ENCODE data around the gene INSL3. TPM values are rescaled to one million over a fixed set of nuclear protein-coding genes. Genes with fewer than 3 reads are reported as not detected.
A peak's percentile ranks its signal among the peaks of the same experiment; 100 is the strongest.

The INSL3 gene
- total RNA-seq, 2 donors from 2014 or later, result not detected

GRCh38 chr19:17843292-17843827 is 22.0 kb upstream of the INSL3 start:
- Histone ChIP-seq H3K9me3 (no peaks in the 10 kb centered on the region), H3K27me3 (replicated peaks; ENCODE audit: insufficient read depth) (no peaks in the 10 kb centered on the region), H3K27ac (no peak overlapping the region), H3K4me1 (ENCODE audit: control insufficient read depth in 1 of 2, low read depth in 2 of 2) (peaks cover 0 to 12% of the 10 kb centered on the region in 2 donors), H3K4me3 (no peak overlapping the region), H3K36me3 (no peaks in the 10 kb centered on the region)
- DNase-seq (ENCODE audit: low spot score), result no peak
- no peak for ATAC-seq (ENCODE audit: insufficient number of reproducible peaks, low FRiP score, low read depth)
- TF ChIP-seq, protein P1, sequence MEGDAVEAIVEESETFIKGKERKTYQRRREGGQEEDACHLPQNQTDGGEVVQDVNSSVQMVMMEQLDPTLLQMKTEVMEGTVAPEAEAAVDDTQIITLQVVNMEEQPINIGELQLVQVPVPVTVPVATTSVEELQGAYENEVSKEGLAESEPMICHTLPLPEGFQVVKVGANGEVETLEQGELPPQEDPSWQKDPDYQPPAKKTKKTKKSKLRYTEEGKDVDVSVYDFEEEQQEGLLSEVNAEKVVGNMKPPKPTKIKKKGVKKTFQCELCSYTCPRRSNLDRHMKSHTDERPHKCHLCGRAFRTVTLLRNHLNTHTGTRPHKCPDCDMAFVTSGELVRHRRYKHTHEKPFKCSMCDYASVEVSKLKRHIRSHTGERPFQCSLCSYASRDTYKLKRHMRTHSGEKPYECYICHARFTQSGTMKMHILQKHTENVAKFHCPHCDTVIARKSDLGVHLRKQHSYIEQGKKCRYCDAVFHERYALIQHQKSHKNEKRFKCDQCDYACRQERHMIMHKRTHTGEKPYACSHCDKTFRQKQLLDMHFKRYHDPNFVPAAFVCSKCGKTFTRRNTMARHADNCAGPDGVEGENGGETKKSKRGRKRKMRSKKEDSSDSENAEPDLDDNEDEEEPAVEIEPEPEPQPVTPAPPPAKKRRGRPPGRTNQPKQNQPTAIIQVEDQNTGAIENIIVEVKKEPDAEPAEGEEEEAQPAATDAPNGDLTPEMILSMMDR (IDR thresholded peaks at IDR 0.05), result no peak

- Histone ChIP-seq H3K27me3 (replicated peaks; ENCODE audit: insufficient read depth) (no peaks in the 10 kb centered on the region), H3K27ac (no peak overlapping the region), H3K4me3 (peak overlapping the region; percentile 63), H3K36me3 (no peaks in the 10 kb centered on the region), H3K9me3 (no peaks in the 10 kb centered on the region), H3K4me1 (ENCODE audit: control insufficient read depth in 1 of 2, low read depth in 2 of 2) (peaks cover 0 to 12% of the 10 kb centered on the region in 2 donors)
- ATAC-seq (ENCODE audit: insufficient number of reproducible peaks, low FRiP score, low read depth) (no peak), DNase-seq (ENCODE audit: low spot score) (no peak)
- TF ChIP-seq, protein P1 (IDR thresholded peaks at IDR 0.05), result no peak
These were observed 21.5 kb upstream of the INSL3 start for GRCh38 chr19:17842663-17843291.

GRCh38 chr19:17841810-17842662 is 20.7 kb upstream of the INSL3 start:
- H3K36me3 ChIP-seq, result no peaks in the 10 kb centered on the region
- no peaks in the 10 kb centered on the region for H3K9me3 ChIP-seq
- H3K27me3 ChIP-seq (replicated peaks; ENCODE audit: insufficient read depth), result no peaks in the 10 kb centered on the region
- no peak for DNase-seq (ENCODE audit: low spot score)
- H3K27ac ChIP-seq, result no peak overlapping the region
- peak overlapping the region; percentile 63 for H3K4me3 ChIP-seq
- peak; percentile 26 for ATAC-seq (ENCODE audit: insufficient number of reproducible peaks, low FRiP score, low read depth)
- H3K4me1 ChIP-seq (ENCODE audit: control insufficient read depth in 1 of 2, low read depth in 2 of 2), result peaks cover 0 to 12% of the 10 kb centered on the region in 2 donors
- TF ChIP-seq, protein P1 (IDR thresholded peaks at IDR 0.05), result no peak

DNA sequence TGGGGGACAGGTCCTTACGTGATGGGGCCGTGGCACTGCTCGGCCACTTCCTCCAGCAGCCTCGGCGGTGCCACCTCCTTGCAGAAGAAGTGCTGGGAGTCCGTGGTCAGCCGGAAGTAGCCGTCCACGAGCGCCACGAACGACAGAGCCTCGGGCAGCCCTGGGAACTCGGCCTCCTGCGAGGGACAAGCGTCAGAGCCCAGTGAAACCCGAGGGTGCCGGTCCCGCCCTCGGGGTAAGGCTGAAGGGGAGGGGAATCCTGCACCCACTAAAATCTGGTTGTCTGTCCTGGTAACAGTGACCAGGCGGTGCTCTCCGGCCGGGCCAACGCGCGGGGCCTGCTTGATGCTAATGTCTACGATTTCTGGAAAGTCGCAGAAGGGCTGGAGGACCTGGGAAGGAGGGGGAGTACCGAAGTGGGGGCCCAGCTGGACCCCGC is 20.1 kb upstream of the INSL3 start:
- Histone ChIP-seq H3K9me3 (no peaks in the 10 kb centered on the region), H3K4me1 (ENCODE audit: control insufficient read depth in 1 of 2, low read depth in 2 of 2) (peaks cover 0 to 12% of the 10 kb centered on the region in 2 donors), H3K36me3 (no peaks in the 10 kb centered on the region), H3K27ac (no peak overlapping the region), H3K27me3 (replicated peaks; ENCODE audit: insufficient read depth) (no peaks in the 10 kb centered on the region), H3K4me3 (peak overlapping the region; percentile 63)
- TF ChIP-seq, protein P1 (IDR thresholded peaks at IDR 0.05), result no peak
- ATAC-seq (ENCODE audit: insufficient number of reproducible peaks, low FRiP score, low read depth) (no peak), DNase-seq (ENCODE audit: low spot score) (no peak)

GRCh38 chr19:17840019-17840418 is 18.7 kb upstream of the INSL3 start:
- Histone ChIP-seq H3K27me3 (replicated peaks; ENCODE audit: insufficient read depth) (no peaks in the 10 kb centered on the region), H3K4me3 (no peak overlapping the region), H3K27ac (no peak overlapping the region), H3K4me1 (ENCODE audit: control insufficient read depth in 1 of 2, low read depth in 2 of 2) (peaks cover 0 to 12% of the 10 kb centered on the region in 2 donors), H3K9me3 (no peaks in the 10 kb centered on the region), H3K36me3 (no peaks in the 10 kb centered on the region)
- no peak for DNase-seq (ENCODE audit: low spot score)
- TF ChIP-seq, protein P1 (IDR thresholded peaks at IDR 0.05), result no peak
- ATAC-seq (ENCODE audit: insufficient number of reproducible peaks, low FRiP score, low read depth), result no peak

Measured in thoracic aorta (tissue), 2 donors.